SU-DHL-6 (cell line): ENCODE data around the gene ATRNL1.

Experiments used
- H2AFZ ChIP-seq: fragments of 200-600 bp; sonication (generic); 2 replicates; pipeline ENCODE4 v1.6.1; 2014; ENCODE audit warnings: low read depth, mild to moderate bottlenecking, moderate library complexity, mixed read lengths, antibody characterized with exemption, low read length; ENCODE audit not compliant: severe bottlenecking
- H3F3A ChIP-seq: fragments of 200-600 bp; shearing (Covaris generic); 2 replicates; pipeline ENCODE4 v1.6.0; 2016; ENCODE audit warnings: antibody characterized with exemption, mild to moderate bottlenecking; ENCODE audit not compliant: insufficient read depth
- H3K27ac ChIP-seq: fragments of 200-600 bp; sonication (generic); 2 replicates; pipeline ENCODE4 v1.5.1; 2016; ENCODE audit warnings: low read depth, mild to moderate bottlenecking, low read length, moderate library complexity, mixed read lengths
- H3K27me3 ChIP-seq: fragments of 200-600 bp; sonication (generic), shearing (Covaris generic); 2 replicates; pipeline ENCODE4 v1.6.0; 2014; ENCODE audit warnings: mild to moderate bottlenecking, low read length
- H3K36me3 ChIP-seq: fragments of 200-600 bp; sonication (generic); 2 replicates; pipeline ENCODE4 v1.6.1; 2014; ENCODE audit warnings: mild to moderate bottlenecking, low read length, mixed read lengths
- H3K4me2 ChIP-seq: fragments of 300-600, 200-600 bp; shearing (Covaris generic), sonication (generic); 2 replicates; pipeline ENCODE4 v1.6.0; 2014; ENCODE audit warnings: low read length, low read depth, mild to moderate bottlenecking; ENCODE audit not compliant: poor library complexity, severe bottlenecking
- H3K4me3 ChIP-seq: fragments of 200-600 bp; sonication (generic); 2 replicates; pipeline ENCODE4 v1.5.1; 2014; ENCODE audit warnings: antibody characterized with exemption, low read length, mild to moderate bottlenecking, mixed read lengths; ENCODE audit not compliant: insufficient read depth, poor library complexity, severe bottlenecking
- H3K79me2 ChIP-seq: fragments of 200-600 bp; sonication (generic); 2 replicates; pipeline ENCODE4 v1.6.1; 2014; ENCODE audit warnings: mild to moderate bottlenecking, low read length, moderate library complexity; ENCODE audit not compliant: insufficient read depth
- H3K9ac ChIP-seq: fragments of 200-600 bp; sonication (generic); 2 replicates; pipeline ENCODE4 v1.7.0; 2014; ENCODE audit warnings: mild to moderate bottlenecking, low read length
- H3K9me2 ChIP-seq: fragments of 200-600 bp; sonication (generic); replicated peaks from 2 replicates; pipeline ENCODE4 v1.6.1; 2014; ENCODE audit warnings: low read length; ENCODE audit not compliant: insufficient read depth
- H3K9me3 ChIP-seq: fragments of 200-600 bp; sonication (generic); 2 replicates; pipeline ENCODE4 v1.6.1; 2014; ENCODE audit warnings: low read length, mixed read lengths; ENCODE audit not compliant: insufficient read depth
- H4K20me1 ChIP-seq: fragments of 200-600 bp; sonication (generic); 2 replicates; pipeline ENCODE4 v1.6.1; 2014; ENCODE audit warnings: low read depth, mild to moderate bottlenecking, antibody characterized with exemption, low read length, moderate library complexity, mixed read lengths
- CTCF ChIP-seq: fragments of 200-600 bp; sonication (generic); IDR thresholded peaks from one replicate; pipeline ENCODE4 v1.5.1; 2017; ENCODE audit warnings: antibody characterized with exemption, mild to moderate bottlenecking, low read length, moderate library complexity; ENCODE audit not compliant: insufficient read depth, poor library complexity, severe bottlenecking
- EZH2phosphoT487 ChIP-seq: fragments of 200-600 bp; sonication (generic), shearing (Covaris generic); conservative IDR thresholded peaks from 2 replicates; pipeline ENCODE4 v1.6.1; 2018; ENCODE audit warnings: mild to moderate bottlenecking, antibody characterized with exemption, low read length, moderate library complexity, mixed read lengths

The ATRNL1 gene

GRCh38 chr10:115214829-115215228 lies 121.7 kb downstream of the ATRNL1 start:
- no peak overlapping the region for H2AFZ ChIP-seq
- H3K4me3 ChIP-seq, result no peak overlapping the region
- no peaks in the 10 kb centered on the region for H3K79me2 ChIP-seq
- H3K9me2 ChIP-seq, result no peaks in the 10 kb centered on the region
- H3K4me2 ChIP-seq, result no peak overlapping the region
- H3K36me3 ChIP-seq, result no peaks in the 10 kb centered on the region
- no peak overlapping the region for H3K9ac ChIP-seq
- H3K9me3 ChIP-seq, result no peaks in the 10 kb centered on the region
- H3K27me3 ChIP-seq, result no peaks in the 10 kb centered on the region
- no peak overlapping the region for H3K27ac ChIP-seq
- no peaks in the 10 kb centered on the region for H4K20me1 ChIP-seq
- TF ChIP-seq EZH2phosphoT487 (no peak), CTCF (no peak)
- H3F3A ChIP-seq, result no peaks in the 10 kb centered on the region

GRCh38 chr10:115219203-115219602 lies 126.0 kb downstream of the ATRNL1 start:
- TF ChIP-seq CTCF (no peak), EZH2phosphoT487 (no peak)
- no peaks in the 10 kb centered on the region for H3K36me3 ChIP-seq
- H3K9me3 ChIP-seq, result no peaks in the 10 kb centered on the region
- H4K20me1 ChIP-seq, result no peaks in the 10 kb centered on the region
- H3K27ac ChIP-seq, result no peak overlapping the region
- H3K4me2 ChIP-seq, result no peak overlapping the region
- H3F3A ChIP-seq, result no peaks in the 10 kb centered on the region
- no peak overlapping the region for H3K4me3 ChIP-seq
- no peaks in the 10 kb centered on the region for H3K9me2 ChIP-seq
- no peaks in the 10 kb centered on the region for H3K79me2 ChIP-seq
- no peak overlapping the region for H3K9ac ChIP-seq
- H3K27me3 ChIP-seq, result no peaks in the 10 kb centered on the region
- no peak overlapping the region for H2AFZ ChIP-seq

GRCh38 chr10:115222039-115222438 lies 128.9 kb downstream of the ATRNL1 start:
- Histone ChIP-seq H3K9ac (no peak overlapping the region), H3K9me2 (no peaks in the 10 kb centered on the region), H4K20me1 (no peaks in the 10 kb centered on the region), H3K4me2 (no peak overlapping the region), H3K4me3 (no peak overlapping the region), H3F3A (no peaks in the 10 kb centered on the region), H3K27me3 (no peaks in the 10 kb centered on the region), H3K27ac (no peak overlapping the region), H3K36me3 (no peaks in the 10 kb centered on the region), H2AFZ (no peak overlapping the region), H3K79me2 (no peaks in the 10 kb centered on the region), H3K9me3 (no peaks in the 10 kb centered on the region)
- TF ChIP-seq EZH2phosphoT487 (no peak), CTCF (no peak)
